OCI-LY3 (cell line): Measurements from ENCODE around the gene MYO5A.

Experiments
- EZH2phosphoT487 ChIP-seq: fragments of 200-600 bp; shearing (Covaris generic); IDR thresholded peaks from 2 replicates; pipeline ENCODE4 v1.6.1; 2018; ENCODE audit warnings: antibody characterized with exemption, mixed run types, low read depth
- TF ChIP-seq, protein P1 (sequence below): fragments of 200-600, 300-600 bp; sonication (generic); IDR thresholded peaks from 2 replicates; pipeline ENCODE4 v1.5.1; 2014; ENCODE audit warnings: antibody characterized with exemption, low read length, low read depth

DNA sequence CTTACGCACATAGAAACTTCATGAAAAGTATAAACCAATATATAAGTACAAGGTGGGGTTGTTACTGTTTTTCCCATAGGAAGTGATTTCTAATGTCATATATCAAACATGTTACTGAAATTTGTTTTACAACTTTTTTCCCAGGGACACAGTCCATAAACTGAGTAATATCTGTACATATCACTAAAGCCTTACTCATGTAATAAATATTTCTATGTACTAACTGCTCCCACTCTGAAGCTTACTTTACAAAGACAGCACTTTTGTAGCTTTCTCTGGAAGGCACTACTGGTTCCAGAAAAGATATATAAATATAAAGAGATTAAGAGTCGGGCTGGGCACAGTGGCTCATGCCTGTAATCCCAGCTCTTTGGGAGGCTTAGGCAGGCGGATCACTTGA lies 91.7 kb downstream of the MYO5A start:
- TF ChIP-seq, protein P1, sequence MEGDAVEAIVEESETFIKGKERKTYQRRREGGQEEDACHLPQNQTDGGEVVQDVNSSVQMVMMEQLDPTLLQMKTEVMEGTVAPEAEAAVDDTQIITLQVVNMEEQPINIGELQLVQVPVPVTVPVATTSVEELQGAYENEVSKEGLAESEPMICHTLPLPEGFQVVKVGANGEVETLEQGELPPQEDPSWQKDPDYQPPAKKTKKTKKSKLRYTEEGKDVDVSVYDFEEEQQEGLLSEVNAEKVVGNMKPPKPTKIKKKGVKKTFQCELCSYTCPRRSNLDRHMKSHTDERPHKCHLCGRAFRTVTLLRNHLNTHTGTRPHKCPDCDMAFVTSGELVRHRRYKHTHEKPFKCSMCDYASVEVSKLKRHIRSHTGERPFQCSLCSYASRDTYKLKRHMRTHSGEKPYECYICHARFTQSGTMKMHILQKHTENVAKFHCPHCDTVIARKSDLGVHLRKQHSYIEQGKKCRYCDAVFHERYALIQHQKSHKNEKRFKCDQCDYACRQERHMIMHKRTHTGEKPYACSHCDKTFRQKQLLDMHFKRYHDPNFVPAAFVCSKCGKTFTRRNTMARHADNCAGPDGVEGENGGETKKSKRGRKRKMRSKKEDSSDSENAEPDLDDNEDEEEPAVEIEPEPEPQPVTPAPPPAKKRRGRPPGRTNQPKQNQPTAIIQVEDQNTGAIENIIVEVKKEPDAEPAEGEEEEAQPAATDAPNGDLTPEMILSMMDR, result no peak
- no peak for TF ChIP-seq EZH2phosphoT487
